HG02870 (cell line): Measurements from ENCODE around the gene APBB3.
A peak's percentile ranks its signal among the peaks of the same experiment; 100 is the strongest.

Source experiments
- ATAC-seq: cut with Tn5 transposase; IDR thresholded peaks from one replicate; pipeline ENCODE4 v1.9.1; 2021; ENCODE audit warnings: mild to moderate bottlenecking, moderate library complexity; ENCODE audit not compliant: unreplicated experiment

The APBB3 gene

GRCh38 chr5:140555747-140556312 is 8.6 kb downstream of the APBB3 start:
- no peak for ATAC-seq

- ATAC-seq, result no peak
Measured at GRCh38 chr5:140554454-140554853, 9.9 kb downstream of the APBB3 start.

GRCh38 chr5:140553657-140554056 is 10.7 kb downstream of the APBB3 start:
- ATAC-seq, result no peak

GRCh38 chr5:140551872-140552271 is 12.5 kb downstream of the APBB3 start:
- ATAC-seq, result no peak

- no peak for ATAC-seq
Measured at GRCh38 chr5:140550147-140551079, 14.0 kb downstream of the APBB3 start.

- ATAC-seq, result no peak
Measured at GRCh38 chr5:140549237-140550144, 14.9 kb downstream of the APBB3 start.

- ATAC-seq, result no peak
Measured at GRCh38 chr5:140548791-140549190, 15.6 kb downstream of the APBB3 start.

GRCh38 chr5:140548300-140548688 is 16.1 kb downstream of the APBB3 start:
- no peak for ATAC-seq

- peak; percentile 99 for ATAC-seq
Measured at GRCh38 chr5:140547508-140548299, 16.7 kb downstream of the APBB3 start, which contains the start of gene EIF4EBP3. Gene EIF4EBP3 (plus strand): TSS chr5:140547662. CDS start chr5:140547738, 76 bp downstream.

GRCh38 chr5:140546851-140547507 is 17.4 kb downstream of the APBB3 start:
- ATAC-seq, result no peak

GRCh38 chr5:140545606-140546005 is 18.8 kb downstream of the APBB3 start:
- no peak for ATAC-seq

- ATAC-seq, result no peak
Measured at GRCh38 chr5:140544986-140545385, 19.4 kb downstream of the APBB3 start.

GRCh38 chr5:140542972-140543371 is 21.4 kb downstream of the APBB3 start:
- no peak for ATAC-seq

- no peak for ATAC-seq
Measured at GRCh38 chr5:140540227-140540626, 24.2 kb downstream of the APBB3 start.

- ATAC-seq, result no peak
Measured at GRCh38 chr5:140524003-140524402, 40.4 kb downstream of the APBB3 start.

- ATAC-seq, result no peak
Measured at GRCh38 chr5:140513124-140513523, 51.3 kb downstream of the APBB3 start.

GRCh38 chr5:140509898-140510297 is 54.5 kb downstream of the APBB3 start:
- no peak for ATAC-seq
